Endothelial cell of umbilical vein (primary cell): ENCODE measurements around the gene CD84. TPM values are rescaled to one million over a fixed set of nuclear protein-coding genes. Genes with fewer than 3 reads are reported as not detected.

Source experiments
- BruUV-seq: library from RNA; stranded (reverse); fragments of 400-500 nt; replicated peaks from 2 replicates; lab custom pipeline; 2021; lab: Mats Ljungman, UMichigan
- CTCF ChIA-PET: fragments of 300-600, 350-600 bp; sonication (Branson Sonifier 250); formaldehyde crosslinking; loops from one replicate; lab custom pipeline; 2021; ENCODE audit warnings: antibody characterized with exemption, inconsistent platforms; lab: Charles Lee
- POLR2A ChIA-PET: fragments of 300-600, 350-600 bp; sonication (Branson Sonifier 250); formaldehyde crosslinking; loops from one replicate; lab custom pipeline; 2021; ENCODE audit warnings: antibody characterized with exemption, inconsistent platforms; lab: Charles Lee
- DNase-seq: peaks from one replicate; pipeline ENCODE4 v3.0.0-alpha.2; 2011; ENCODE audit warnings: low read depth, low spot score
- FAIRE-seq: peaks from 2 replicates; lab custom pipeline; 2011; peaks lifted over from hg19 to GRCh38; lab: Jason Lieb, UNC
- H2AFZ ChIP-seq: 2 replicates; pipeline ENCODE4 v1.6.0; 2012; ENCODE audit warnings: low read depth, low read length, control low read depth, inconsistent platforms
- H3K27ac ChIP-seq: 2 replicates; pipeline ENCODE4 v1.5.1; 2011; ENCODE audit warnings: low read depth, mild to moderate bottlenecking, control low read depth, low read length, moderate library complexity; ENCODE audit not compliant: insufficient read depth
- H3K27me3 ChIP-seq, 2 experiments: 2 replicates each; pipeline versions ENCODE4 v1.6.0 to v1.6.1; 2011; ENCODE audit warnings: low read length in 2 of 2, mixed read lengths in 1 of 2; ENCODE audit not compliant: control insufficient read depth in 2 of 2, insufficient read depth in 2 of 2
- H3K36me3 ChIP-seq, 2 experiments: 2 replicates in 1 of 2; 3 replicates in 1 of 2; pipeline ENCODE4 v1.5.1; 2011; ENCODE audit warnings: low read length in 2 of 2, mild to moderate bottlenecking in 1 of 2, moderate library complexity in 1 of 2; ENCODE audit not compliant: control insufficient read depth in 2 of 2, insufficient read depth in 2 of 2; ENCODE audit errors: extremely low read depth in 1 of 2
- H3K4me1 ChIP-seq: 3 replicates; pipeline ENCODE4 v1.5.1; 2011; ENCODE audit warnings: mild to moderate bottlenecking, low read length; ENCODE audit not compliant: control insufficient read depth, insufficient read depth; ENCODE audit errors: extremely low read depth
- H3K4me2 ChIP-seq: 2 replicates; pipeline ENCODE4 v1.6.1; 2011; ENCODE audit warnings: low read length, control low read depth, mixed read lengths; ENCODE audit not compliant: insufficient read depth
- H3K4me3 ChIP-seq, 3 experiments: fragments of 200-600 bp in 1 of 3; sonication (generic), shearing (Covaris generic) in 1 of 3; replicated peaks in 1 of 3; 2 replicates each; pipeline ENCODE4 v1.5.1; 2011 to 2016; ENCODE audit warnings: control low read depth in 3 of 3, low read length in 3 of 3, mild to moderate bottlenecking in 2 of 3, inconsistent platforms in 1 of 3, low read depth in 1 of 3, moderate library complexity in 1 of 3; ENCODE audit not compliant: insufficient read depth in 1 of 3
- H3K79me2 ChIP-seq: 2 replicates; pipeline ENCODE4 v1.6.0; 2012; ENCODE audit warnings: low read length, inconsistent platforms; ENCODE audit not compliant: control insufficient read depth, insufficient read depth
- H3K9ac ChIP-seq: replicated peaks from 2 replicates; pipeline ENCODE3; 2011; ENCODE audit warnings: low read length, control low read depth; ENCODE audit not compliant: insufficient read depth; ENCODE audit errors: extremely low read depth
- H3K9me1 ChIP-seq: replicated peaks from 3 replicates; pipeline ENCODE4 v1.6.0; 2011; ENCODE audit warnings: mild to moderate bottlenecking, low read length; ENCODE audit not compliant: control insufficient read depth, insufficient read depth; ENCODE audit errors: extremely low read depth
- H3K9me3 ChIP-seq: replicated peaks from 2 replicates; pipeline ENCODE4 v1.5.1; 2012; ENCODE audit warnings: low read length, inconsistent platforms; ENCODE audit not compliant: control insufficient read depth, insufficient read depth
- H4K20me1 ChIP-seq: replicated peaks from 2 replicates; pipeline ENCODE3; 2011; ENCODE audit warnings: mild to moderate bottlenecking, low read length; ENCODE audit not compliant: control insufficient read depth, insufficient read depth; ENCODE audit errors: extremely low read depth
- EZH2 ChIP-seq: IDR thresholded peaks from 2 replicates; pipeline ENCODE4 v1.6.1; 2012; ENCODE audit warnings: borderline replicate concordance, low read depth, mild to moderate bottlenecking, moderate library complexity, low read length, inconsistent platforms; ENCODE audit not compliant: severe bottlenecking
- FOS ChIP-seq: IDR thresholded peaks from 2 replicates; pipeline ENCODE4 v1.6.1; 2011; ENCODE audit warnings: mild to moderate bottlenecking, low read length, moderate library complexity, borderline replicate concordance; ENCODE audit not compliant: insufficient read depth
- GATA2 ChIP-seq: IDR thresholded peaks from 2 replicates; pipeline ENCODE4 v1.7.0; 2011; ENCODE audit warnings: low read depth, mild to moderate bottlenecking, moderate library complexity, mixed read lengths, low read length; ENCODE audit not compliant: insufficient read length, insufficient read depth
- JUN ChIP-seq: IDR thresholded peaks from 2 replicates; pipeline ENCODE4 v1.6.1; 2011; ENCODE audit warnings: borderline replicate concordance, low read depth; ENCODE audit not compliant: insufficient read length, insufficient read depth
- MYC ChIP-seq: IDR thresholded peaks from one replicate; pipeline ENCODE4 v1.6.1; 2011; ENCODE audit warnings: mild to moderate bottlenecking, low read depth, low read length
- POLR2A ChIP-seq: IDR thresholded peaks from 2 replicates; pipeline ENCODE4 v1.6.1; 2012; ENCODE audit warnings: low read depth, mild to moderate bottlenecking, control low read depth, low read length
- POLR2AphosphoS5 ChIP-seq: IDR thresholded peaks from 2 replicates; pipeline ENCODE4 v1.6.1; 2012; ENCODE audit warnings: low read depth, mild to moderate bottlenecking, control low read depth, low read length, moderate library complexity; ENCODE audit not compliant: insufficient read depth
- dilution Hi-C: fragments of 300-500 bp; cut with MboI; formaldehyde crosslinking; loops from one replicate; pipeline ENCODE4 v1.15.0; 2019; ENCODE audit warnings: low sequenced_read_pairs; ENCODE audit not compliant: extremely low pct_ligation_motif_present
- intact Hi-C: fragments of 100-400 bp; cut with micrococcal nuclease; formaldehyde crosslinking; loops from one replicate; pipeline ENCODE4 v1.10.0; 2022
- polyA plus RNA-seq, 4 experiments: library from polyadenylated mRNA; depleted of rRNA in 3 of 4; stranded (reverse) in 3 of 4; unstranded in 1 of 4; fragments of >200 nt; gene quantifications; 2 replicates each; pipeline versions ENCODE4 v1.2.1 to v1.2.3, GENCODE V29; 2011 to 2012; ENCODE audit warnings: missing spikeins in 1 of 4
- total RNA-seq: library from RNA; stranded (reverse); gene quantifications from 2 replicates; pipeline ENCODE4 v1.2.3, GENCODE V29; 2021
- TF ChIP-seq, protein P1 (sequence below): IDR thresholded peaks from 2 replicates; pipeline ENCODE4 v1.6.1; 2011; ENCODE audit not compliant: insufficient read depth, insufficient read length
- TF ChIP-seq, protein P2 (sequence below), 2 donors: IDR thresholded peaks; 1 replicate in 1 of 2; 2 replicates in 1 of 2; pipeline ENCODE4 v1.5.1; 2011; ENCODE audit warnings: low read length in 2 of 2, mild to moderate bottlenecking in 2 of 2, moderate library complexity in 2 of 2, control low read depth in 1 of 2, inconsistent platforms in 1 of 2, low read depth in 1 of 2; ENCODE audit not compliant: insufficient read depth in 1 of 2; ENCODE audit errors: extremely low read depth in 1 of 2

The CD84 gene
- total and polyA plus RNA-seq, 2 donors (not counting 3 experiments of a cell fraction or from before 2014, with no cell fraction given): not detected

DNA sequence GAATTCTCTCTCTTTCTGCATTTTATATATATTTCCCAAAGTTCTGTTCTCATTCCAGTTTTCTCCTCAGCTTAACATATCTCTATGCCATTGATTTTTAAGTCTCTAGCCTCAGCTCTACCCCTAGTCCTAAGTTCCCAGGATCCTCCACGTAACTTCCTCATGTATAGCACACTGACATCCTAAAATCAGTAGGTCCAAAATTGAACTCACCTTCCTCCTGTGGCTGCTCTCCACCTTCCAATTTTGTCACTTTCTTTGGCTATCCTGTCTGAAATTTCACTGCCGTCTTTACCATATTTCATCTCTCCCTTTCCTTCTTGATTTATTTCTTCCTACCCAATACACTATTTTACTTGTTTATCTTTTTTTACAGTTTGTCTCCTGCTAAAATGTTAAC lies 57.7 kb downstream of the CD84 start:
- intact Hi-C loops (no loop called here), dilution Hi-C loops (no loop called here)
- BruUV-seq: no TSS peak
- H3K27ac ChIP-seq: no peak overlapping the region
- no peaks in the 10 kb centered on the region for H3K79me2 ChIP-seq
- DNase-seq: no peak
- H4K20me1 ChIP-seq: no peaks in the 10 kb centered on the region
- no peaks in the 10 kb centered on the region for H3K36me3 ChIP-seq
- H3K9ac ChIP-seq: no peak overlapping the region
- no peaks in the 10 kb centered on the region for H3K9me1 ChIP-seq
- H3K27me3 ChIP-seq: no peaks in the 10 kb centered on the region
- ChIA-PET POLR2A (no interaction called here), CTCF (no interaction called here)
- no peak overlapping the region for H2AFZ ChIP-seq
- no peak overlapping the region for H3K4me2 ChIP-seq
- no peaks in the 10 kb centered on the region for H3K4me1 ChIP-seq
- FAIRE-seq: no peak
- TF ChIP-seq, protein P1, sequence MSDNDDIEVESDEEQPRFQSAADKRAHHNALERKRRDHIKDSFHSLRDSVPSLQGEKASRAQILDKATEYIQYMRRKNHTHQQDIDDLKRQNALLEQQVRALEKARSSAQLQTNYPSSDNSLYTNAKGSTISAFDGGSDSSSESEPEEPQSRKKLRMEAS: no peak
- TF ChIP-seq, protein P2, sequence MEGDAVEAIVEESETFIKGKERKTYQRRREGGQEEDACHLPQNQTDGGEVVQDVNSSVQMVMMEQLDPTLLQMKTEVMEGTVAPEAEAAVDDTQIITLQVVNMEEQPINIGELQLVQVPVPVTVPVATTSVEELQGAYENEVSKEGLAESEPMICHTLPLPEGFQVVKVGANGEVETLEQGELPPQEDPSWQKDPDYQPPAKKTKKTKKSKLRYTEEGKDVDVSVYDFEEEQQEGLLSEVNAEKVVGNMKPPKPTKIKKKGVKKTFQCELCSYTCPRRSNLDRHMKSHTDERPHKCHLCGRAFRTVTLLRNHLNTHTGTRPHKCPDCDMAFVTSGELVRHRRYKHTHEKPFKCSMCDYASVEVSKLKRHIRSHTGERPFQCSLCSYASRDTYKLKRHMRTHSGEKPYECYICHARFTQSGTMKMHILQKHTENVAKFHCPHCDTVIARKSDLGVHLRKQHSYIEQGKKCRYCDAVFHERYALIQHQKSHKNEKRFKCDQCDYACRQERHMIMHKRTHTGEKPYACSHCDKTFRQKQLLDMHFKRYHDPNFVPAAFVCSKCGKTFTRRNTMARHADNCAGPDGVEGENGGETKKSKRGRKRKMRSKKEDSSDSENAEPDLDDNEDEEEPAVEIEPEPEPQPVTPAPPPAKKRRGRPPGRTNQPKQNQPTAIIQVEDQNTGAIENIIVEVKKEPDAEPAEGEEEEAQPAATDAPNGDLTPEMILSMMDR (IDR thresholded peaks at IDR 0.05; ENCODE audit: extremely low read depth in 1 of 2, insufficient read depth in 1 of 2, low read depth in 1 of 2, low read length in 2 of 2): no peak
- no peak for TF ChIP-seq GATA2
- H3K4me3 ChIP-seq: no peak overlapping the region
- no peaks in the 10 kb centered on the region for H3K9me3 ChIP-seq

DNA sequence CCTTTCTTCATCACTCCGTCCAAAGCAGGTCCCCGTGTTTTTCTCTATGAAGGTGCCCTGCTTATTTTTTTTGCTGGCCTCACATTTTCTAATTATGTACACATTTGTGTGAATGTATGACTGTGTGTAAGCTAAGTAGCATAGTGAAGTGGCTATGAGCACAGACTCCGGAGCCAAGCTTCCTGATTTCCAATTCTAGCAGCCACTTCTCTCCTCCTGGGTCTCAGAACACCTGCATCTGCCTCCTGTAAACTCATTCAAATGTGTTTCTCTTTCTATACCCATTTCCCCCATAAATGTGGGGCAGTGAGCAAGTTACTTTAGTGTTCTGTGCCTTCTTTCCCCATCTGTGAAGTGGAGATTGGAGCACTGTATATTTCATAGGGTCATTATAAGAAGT lies 58.3 kb downstream of the CD84 start:
- dilution Hi-C loops: no loop called here

More for the DNA sequence above, 58.3 kb downstream of the CD84 start:
- no peak overlapping the region for H3K4me3 ChIP-seq
- H3K79me2 ChIP-seq: no peaks in the 10 kb centered on the region
- H3K9ac ChIP-seq: no peak overlapping the region
- no TSS peak for BruUV-seq
- DNase-seq (no peak), FAIRE-seq (no peak)
- no peaks in the 10 kb centered on the region for H3K27me3 ChIP-seq
- H3K9me1 ChIP-seq: no peaks in the 10 kb centered on the region
- POLR2A ChIA-PET: no interaction called here
- no peak overlapping the region for H3K27ac ChIP-seq
- no peak overlapping the region for H2AFZ ChIP-seq
- H3K4me1 ChIP-seq: no peaks in the 10 kb centered on the region
- CTCF ChIA-PET: no interaction called here
- no peak for TF ChIP-seq JUN
- no peak for TF ChIP-seq GATA2
- TF ChIP-seq POLR2A: no peak
- TF ChIP-seq, protein P2 (IDR thresholded peaks at IDR 0.05; ENCODE audit: extremely low read depth in 1 of 2, insufficient read depth in 1 of 2, low read depth in 1 of 2, low read length in 2 of 2): no peak
- TF ChIP-seq POLR2AphosphoS5: no peak
- TF ChIP-seq, protein P1: no peak
- TF ChIP-seq MYC: no peak
- TF ChIP-seq EZH2: no peak
- TF ChIP-seq FOS: no peak
- no peaks in the 10 kb centered on the region for H3K36me3 ChIP-seq
- H3K4me2 ChIP-seq: no peak overlapping the region
- intact Hi-C loops: no loop called here
- H4K20me1 ChIP-seq: no peaks in the 10 kb centered on the region
- H3K9me3 ChIP-seq: no peaks in the 10 kb centered on the region
